ENCODE measurements around the gene ADGRG3. TPM values are rescaled to one million over a fixed set of nuclear protein-coding genes. Genes with fewer than 3 reads are reported as not detected.

ADGRG3 gene
- total RNA-seq, 2 donors from 2014 or later: 0.98 to 1.4 TPM

DNA sequence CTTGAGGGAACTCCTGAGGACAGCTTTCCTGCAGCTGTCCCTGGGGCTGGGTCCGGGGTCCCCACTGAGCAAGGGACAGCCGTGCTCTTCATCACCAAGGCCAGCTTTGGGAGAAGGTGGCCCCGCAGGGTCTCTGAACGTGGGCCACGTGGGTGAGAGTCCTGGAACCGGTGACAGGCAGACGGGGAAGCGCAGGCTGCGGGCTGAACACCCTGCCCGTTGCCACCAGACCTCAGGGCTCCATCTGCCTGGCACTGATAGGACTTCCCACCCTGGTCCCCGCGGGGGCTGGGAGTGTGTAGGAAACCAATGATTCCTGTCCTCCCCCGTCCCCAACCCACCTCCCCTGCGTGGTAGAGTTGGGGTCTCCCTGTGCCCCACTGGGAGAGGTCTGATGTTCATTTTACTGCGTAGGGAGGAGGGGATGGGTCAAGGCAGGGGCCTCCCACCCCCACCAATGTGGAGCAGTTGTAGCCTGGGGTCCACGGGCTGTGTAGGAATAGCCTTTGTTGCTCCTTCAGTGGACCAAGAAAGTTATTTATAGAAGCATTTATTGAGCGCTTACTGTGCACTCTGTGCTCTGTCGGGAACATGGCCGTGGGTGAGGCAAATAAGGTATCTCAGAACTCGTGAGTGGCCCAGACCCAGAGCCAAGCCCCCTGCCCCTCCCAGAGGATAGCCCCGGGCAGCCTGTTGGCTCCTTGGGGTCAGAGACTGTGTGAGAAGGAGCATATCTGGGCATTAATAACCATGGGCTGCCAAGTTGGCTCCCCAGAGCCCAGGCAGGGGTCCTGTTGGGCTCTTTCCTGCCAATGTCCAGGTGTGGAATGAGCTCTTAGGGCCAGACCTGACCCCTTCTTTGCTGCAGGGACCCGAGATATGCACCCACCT, 38.3 kb upstream of the ADGRG3 start:
- DNase-seq (no peak), ATAC-seq (no peak)
- intact Hi-C loops (cut with DNase I, micrococcal nuclease): no loop called here

DNA sequence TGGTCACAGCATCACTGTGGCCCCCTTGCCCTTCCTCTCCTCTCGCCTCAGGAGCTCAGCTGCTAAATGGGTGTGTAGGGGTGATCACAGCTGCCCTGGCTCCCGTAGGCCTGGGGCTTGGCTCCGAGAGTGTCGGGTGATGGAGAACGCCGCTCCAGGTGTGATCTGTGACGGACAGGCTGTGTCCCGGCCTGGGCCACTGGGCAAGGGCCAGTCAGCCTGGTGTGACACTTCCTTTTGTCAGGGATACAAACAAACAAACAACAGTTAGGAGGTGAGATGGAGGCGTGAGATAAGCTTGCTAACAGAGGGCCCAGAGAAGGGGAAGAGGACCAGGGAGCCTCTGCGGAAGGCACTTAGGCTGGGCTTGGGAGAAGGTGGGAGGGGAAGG, 37.7 kb upstream of the ADGRG3 start:
- no peak for DNase-seq
- no peak for ATAC-seq
- intact Hi-C loops (cut with DNase I, micrococcal nuclease): no loop called here

DNA sequence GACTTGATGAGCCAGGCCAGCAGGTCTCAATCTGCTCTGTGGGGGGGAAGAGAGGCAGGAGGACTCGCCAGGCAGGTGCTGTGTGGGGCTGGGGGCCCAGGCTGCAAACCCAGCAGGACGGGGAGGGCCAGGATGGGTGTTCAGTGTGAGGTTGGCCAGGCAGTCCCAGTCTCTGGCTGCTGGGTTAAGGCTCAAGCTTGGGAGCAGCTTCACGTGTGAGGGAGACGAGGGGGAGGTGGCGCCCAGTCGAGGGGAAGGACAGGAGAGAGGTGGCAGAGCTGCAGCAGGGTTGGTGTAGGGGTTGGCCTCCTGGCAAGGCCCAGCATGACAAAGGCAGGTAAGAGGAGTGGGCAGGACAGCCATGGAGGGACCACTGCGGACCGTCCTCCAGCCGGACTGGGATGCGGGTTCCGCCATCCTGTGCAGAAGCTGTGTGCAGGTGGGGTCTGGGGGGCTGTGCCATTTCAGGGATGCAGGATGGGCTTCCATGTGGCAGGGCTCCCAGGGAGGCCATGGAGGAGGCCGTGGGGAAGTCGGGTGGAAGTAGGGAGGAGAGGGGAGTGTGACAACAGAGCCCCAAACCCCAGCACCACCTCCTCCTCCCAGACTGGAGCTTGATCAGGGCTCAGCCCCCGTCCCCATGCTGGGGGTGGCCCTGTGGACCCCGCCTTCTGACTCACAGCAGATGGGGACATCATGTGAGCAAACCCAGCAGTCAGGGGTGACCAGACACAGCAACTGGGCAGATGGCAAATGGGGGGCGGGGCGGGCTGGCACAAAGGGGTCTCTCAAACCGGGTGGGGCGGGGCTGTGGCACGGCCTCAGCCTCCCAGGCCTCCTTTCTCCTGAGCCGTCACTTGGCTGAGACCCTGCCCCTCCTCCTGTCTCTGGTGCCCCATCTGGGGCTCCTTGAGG, 36.9 kb upstream of the ADGRG3 start:
- no peak for ATAC-seq
- intact Hi-C loops (cut with DNase I, micrococcal nuclease): no loop called here
- no peak for DNase-seq

DNA sequence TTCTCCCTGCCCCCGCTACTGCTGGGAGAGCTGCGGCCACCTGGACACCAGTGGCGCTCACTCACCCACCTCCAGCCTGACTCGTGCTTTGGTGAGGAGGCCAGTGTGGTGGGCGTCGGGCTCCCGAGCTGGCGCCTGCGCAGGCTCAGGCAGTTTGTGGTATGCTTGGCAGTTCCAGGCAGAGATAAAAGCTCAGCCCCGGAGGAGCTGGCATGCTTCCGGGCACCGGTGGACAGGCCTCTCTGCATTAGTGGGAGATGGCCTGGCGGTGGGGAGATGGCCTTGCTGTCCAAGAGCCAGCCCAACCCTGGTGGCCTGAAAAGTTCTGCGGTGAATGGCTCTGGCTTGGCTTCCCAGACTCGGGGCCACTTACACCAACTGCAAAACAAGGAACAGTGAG, 35.5 kb upstream of the ADGRG3 start:
- DNase-seq (no peak), ATAC-seq (no peak)
- intact Hi-C loops (cut with DNase I, micrococcal nuclease): no loop called here

DNA sequence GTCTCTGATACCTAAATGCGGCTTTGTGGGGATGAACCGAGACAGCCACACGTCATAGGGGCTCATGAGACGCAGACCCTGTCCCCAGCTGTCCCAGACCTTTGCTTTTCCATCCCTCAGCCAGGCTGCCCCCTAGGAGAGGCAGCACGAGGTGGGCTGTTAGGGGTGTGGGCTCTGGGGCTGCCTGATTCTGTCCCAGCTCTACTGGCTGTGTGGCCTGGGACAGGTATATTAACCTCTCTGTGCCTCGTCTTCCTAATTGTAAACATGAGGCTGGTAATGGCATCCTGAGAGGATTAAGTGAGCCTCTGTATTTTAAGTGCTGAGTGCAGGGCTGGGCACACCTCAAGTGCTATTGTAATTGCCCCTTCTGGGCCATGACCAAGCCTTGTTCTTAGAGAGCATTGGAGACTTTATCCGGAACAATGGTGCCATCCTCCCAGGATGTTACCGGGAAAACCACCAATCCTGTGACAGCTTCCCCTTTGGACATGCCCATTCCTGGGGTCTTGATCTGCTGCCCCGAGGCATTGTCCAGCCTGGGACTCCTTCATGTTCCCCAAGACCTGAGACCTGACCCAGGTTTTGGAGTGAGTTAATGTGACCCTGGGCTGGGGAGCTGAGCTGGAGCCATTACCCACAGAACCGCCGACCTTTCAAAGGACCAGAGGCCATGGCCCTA, 34.6 kb upstream of the ADGRG3 start:
- DNase-seq (no peak), ATAC-seq (no peak)
- intact Hi-C loops (cut with DNase I, micrococcal nuclease): no loop called here

DNA sequence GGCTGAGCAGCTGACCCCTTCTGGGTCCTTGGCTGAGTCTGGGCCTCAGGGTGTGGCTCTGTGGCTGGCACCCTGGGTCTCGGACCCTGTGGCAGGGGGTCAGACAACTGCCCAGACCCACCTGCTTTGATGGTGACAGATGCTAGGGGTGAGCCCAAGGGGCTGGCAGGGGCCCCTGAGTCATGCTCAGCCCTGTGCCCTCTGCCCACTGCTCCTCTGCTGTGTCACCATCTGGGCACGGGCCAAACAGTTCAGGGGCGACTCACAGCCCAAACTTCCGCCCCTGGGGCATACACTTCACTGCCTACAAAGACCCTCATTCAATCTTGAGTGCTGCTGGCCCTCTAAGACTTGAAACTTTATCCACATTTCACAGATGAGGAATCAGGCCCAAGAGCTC, 33.9 kb upstream of the ADGRG3 start:
- DNase-seq (no peak), ATAC-seq (no peak)
- intact Hi-C loops (cut with DNase I, micrococcal nuclease): no loop called here

DNA sequence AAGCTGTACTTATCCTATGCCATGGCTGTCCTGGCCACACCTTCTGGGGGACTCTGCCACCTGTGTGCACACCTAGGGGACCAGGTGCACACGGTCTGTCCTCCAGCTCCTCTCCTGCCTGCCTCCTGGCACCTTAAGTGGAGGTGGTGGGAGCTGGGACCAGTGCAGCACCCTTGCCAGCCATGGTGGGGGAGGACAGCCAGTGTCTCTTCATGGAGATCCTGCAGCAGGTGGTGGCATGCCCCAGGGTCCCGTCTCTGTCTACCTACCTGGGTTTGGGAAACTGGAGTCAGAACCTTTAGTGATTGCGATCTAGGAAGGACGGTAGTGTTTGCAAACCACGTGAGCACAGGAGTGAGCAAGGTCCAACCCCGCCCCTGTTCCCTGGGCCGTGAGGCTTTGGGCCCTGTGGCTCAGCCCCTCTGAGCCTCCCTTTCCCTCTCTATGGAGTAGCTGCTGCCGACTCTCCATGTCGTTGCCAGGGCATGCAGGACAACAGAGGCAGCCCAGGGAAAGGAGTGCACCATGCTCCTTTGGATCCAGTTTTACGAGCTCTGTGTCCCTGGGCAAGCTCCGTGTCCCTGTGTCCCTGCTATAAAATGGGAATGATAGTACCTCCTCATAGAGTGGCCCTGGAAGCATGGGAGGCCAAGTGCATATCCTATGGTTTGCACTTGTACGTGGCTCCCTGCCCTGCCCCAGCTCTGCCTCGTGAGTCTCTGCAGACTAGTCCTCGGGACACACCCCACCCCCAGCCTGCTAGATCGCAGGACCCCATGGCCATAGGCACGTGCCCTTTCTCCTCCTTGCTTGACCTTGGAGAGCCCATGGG, 32.6 kb upstream of the ADGRG3 start:
- DNase-seq (peak; percentile 82 to 84), ATAC-seq (peak; percentile 93)
- intact Hi-C loops (cut with DNase I, micrococcal nuclease): no loop called here

DNA sequence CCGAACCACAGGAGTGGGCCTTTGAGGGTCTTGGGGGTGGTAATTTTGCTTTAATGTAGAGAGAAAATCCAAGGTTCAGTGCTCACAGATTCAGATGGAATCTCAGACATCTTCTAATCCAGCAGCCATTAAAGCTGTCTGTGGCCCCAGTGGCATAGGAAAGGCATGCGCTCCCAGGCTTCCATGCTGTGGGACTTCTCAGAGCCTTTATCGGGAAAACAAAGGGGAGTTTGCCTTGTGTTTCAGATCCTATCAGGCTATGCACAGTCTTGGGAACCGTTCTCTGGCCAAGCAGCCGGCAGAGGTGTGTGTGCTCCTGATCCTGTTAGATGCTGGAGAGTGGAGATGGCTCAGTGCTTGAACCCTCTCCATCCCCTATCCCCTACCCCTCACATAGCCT, 31.9 kb upstream of the ADGRG3 start:
- no peak for ATAC-seq
- no peak for DNase-seq
- intact Hi-C loops (cut with DNase I, micrococcal nuclease): no loop called here

DNA sequence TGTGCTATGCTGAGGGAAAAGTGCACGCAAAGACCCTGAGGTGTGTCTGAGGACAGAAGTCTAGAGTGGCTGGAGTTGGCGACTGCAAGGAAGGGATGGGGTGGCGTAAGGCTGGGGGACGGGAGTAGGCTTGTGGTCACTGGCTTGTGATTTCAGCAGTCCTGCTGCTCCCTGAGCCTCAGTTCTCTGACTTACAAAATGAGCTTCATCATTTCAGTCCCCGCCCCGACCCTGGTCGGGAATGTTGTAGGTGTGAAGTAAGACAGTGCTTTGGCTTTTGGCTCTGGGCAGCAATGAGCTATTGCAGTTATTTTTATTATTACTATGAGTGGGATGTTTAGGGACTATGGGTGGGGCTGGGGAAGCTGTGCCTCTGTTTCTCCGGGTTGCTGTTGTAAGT, 31.1 kb upstream of the ADGRG3 start:
- DNase-seq (no peak), ATAC-seq (no peak)
- intact Hi-C loops (cut with DNase I, micrococcal nuclease): no loop called here

DNA sequence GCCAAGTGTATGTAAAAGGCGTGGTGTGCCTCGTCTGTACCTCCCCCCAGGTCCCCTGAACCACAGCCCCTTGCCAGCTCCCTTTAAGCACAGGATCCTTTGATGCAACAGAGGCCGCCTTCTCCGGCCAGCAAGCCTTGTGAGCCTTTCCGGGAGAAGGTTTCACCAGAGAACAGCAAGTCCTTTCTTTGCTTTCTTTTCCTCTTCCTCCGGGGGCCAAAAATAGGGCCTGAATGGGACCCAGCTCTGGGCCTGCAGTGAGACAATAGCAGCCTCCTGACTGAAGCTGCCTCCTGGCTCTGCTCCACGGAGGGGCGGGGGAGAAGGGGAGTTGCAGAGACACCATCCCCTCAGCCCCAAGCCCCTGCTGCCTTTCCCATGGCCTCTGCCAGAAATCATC, 30.7 kb upstream of the ADGRG3 start:
- DNase-seq (no peak), ATAC-seq (no peak)
- intact Hi-C loops (cut with DNase I, micrococcal nuclease): no loop called here

DNA sequence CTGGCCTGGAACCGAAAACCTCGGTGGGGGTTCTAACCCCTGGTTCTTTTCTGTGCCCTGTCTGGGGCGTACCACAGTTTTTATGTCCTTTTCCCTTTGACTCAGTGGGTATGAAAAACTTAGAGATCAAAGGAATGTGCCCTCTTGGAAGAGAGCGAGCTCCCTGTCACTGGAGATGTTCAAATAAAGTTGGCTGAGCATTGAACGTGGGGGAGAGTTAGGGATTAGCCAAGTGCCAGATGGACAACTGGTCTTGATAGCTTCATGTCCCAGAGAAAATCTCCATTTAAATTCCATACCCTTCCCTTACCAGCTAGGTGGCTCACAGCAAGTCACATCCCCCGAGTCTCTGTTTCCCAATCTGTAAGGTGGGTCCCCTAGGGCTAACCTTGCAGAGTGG, 30.1 kb upstream of the ADGRG3 start:
- ATAC-seq (no peak), DNase-seq (no peak)
- intact Hi-C loops (cut with DNase I, micrococcal nuclease): no loop called here

DNA sequence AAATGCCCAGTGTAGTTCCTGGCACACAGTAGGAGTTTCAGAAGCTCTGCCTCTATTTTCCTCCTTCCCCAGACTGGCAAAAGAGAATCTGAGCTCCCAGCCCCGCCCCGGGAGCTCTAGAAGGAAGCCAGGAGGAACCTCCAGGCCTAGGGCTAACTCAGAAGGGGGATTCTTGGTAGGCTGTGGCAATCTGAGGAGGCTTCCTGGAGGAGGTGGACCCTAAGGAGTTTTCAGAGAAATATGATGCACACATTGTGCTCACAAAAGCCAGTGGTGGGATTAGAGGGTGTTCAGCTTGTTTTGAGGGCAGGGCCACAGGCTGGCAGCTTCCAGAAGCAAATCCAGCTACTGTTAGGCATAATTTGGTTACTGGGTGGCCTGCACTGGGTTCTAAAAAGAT, 29.7 kb upstream of the ADGRG3 start:
- no peak for ATAC-seq
- no peak for DNase-seq
- intact Hi-C loops (cut with DNase I, micrococcal nuclease): no loop called here

DNA sequence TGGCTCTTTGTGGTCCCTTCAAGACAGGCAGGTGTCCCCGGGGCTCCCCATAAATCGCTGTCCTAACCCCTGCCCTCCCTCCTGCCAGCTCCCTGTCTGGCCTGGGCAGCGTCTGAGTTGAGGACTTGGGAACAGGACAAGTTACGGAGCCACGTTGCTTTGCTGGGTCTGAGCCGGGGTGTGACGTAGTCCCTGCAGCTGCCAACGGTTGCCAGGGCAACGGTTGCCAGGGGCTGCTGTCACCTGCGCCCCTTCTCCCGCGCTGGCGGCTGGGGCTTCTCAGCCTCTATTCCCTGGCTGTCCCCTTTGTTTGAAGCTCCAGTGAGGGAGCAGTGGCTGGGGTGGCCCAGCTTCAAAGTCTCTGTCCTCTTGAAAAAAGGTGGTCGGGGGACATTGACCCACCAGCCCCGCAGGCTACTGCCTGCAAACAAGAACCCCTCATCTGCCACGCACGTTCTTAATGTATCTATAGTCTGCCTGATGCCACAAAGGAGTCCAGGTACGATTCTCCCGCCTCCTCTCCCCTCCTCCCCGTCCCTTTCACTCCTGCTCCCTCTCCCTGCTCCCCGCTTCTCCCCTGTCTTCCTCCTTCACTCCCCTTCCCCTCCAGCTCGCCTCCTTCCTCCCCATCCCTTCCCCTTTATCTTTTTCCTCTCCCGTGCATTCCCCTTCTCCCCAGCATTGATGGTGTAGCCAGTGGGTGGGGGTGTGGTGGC, 28.8 kb upstream of the ADGRG3 start:
- no peak for DNase-seq
- intact Hi-C loops (cut with DNase I, micrococcal nuclease): no loop called here
- ATAC-seq: no peak

DNA sequence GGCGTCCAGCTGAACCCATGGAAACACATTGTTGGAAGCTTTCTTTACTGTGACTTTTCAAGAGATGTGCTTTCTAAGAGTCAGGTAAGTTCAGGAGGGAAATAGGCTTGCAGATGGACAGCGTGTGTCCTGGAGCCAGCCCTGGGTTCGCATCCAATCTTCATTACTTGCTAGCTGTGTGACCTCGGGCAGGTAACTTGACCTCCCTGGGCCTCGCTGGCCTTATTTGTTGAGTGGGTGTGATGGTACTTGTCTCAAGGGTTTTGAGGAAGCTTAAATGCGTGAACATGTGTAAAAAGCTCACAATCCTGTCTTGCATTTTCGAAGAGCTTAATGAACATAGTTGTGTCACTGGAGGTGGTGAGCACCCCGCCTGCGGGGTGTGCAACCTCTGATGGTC, 27.9 kb upstream of the ADGRG3 start:
- intact Hi-C loops (cut with DNase I, micrococcal nuclease): loop anchor here in 1 of 2 donors (10.0 kb wide), 1 partner anchor 45 kb away; no protein-coding TSS in a partner anchor
- no peak for DNase-seq
- no peak for ATAC-seq

DNA sequence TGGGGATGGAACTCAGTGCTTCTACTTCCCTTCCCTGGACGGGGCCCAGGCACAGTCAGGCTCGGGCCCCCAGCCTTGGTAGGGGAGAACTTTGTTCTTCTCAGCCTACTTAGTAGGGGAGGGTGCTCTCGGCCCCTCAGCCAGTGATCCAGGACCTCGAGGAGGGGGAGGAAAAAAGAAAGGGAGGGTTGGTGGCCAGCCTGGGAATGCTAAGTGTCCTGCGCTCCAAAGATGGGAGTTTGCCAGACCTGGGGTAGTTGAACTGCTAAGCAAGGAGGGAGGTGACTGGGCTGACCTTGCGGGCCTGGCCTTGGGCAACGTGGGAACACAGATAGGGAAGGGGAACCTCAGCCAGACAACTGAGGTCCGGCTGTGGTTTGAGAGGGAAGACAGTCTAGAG, 27.5 kb upstream of the ADGRG3 start:
- no peak for DNase-seq
- ATAC-seq: no peak
- intact Hi-C loops (cut with DNase I, micrococcal nuclease): loop anchor here in 1 of 2 donors (10.0 kb wide), 1 partner anchor 46 kb away; no protein-coding TSS in a partner anchor

DNA sequence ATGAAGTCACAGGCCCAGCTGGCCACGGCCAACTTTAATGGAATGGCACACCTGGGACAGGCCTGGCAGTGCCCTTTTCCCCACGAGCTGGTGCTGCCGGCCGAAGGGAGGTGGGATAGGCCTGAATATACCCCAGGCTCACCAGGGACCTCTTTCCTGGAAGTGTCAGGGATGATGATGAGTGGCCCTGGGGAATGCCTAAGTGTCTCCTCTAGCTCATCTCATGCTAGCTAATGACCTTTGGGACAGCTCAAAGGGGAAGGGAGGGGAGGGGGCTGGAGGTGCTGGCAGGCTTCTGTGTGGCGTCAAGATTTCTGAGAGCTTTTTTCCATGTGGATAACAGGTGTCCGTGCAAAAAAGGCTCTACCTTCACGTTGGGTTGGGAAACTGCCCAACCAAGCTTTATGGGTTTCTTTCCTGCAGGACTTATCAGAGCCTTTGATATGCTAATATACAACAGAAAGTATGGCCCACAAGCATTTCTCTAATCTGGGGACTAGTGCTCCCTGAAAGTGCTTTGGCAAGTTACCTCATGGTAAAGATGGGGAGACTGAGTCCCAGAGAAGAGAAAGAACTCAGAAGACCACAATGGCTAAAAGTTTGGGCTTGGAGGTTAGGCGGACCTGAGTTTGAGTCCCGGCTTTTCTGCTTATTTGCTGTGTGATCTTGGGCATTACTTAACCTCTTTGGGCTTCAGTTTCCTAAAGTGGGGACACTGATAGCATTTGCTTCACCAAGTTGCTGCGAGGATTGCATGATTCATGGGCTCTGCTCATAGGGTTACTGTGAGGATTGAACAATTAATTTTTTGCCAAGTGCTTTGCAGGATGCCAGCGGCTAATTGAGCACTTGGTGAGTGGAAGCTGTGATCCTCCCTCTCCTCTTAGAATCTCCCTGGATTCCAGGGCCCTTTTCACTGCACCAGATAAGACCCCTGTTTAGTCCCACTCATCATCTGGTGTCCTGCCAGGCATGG, 25.7 kb upstream of the ADGRG3 start:
- DNase-seq (no peak), ATAC-seq (no peak)
- intact Hi-C loops (cut with DNase I, micrococcal nuclease): loop anchor here in 1 of 2 donors (10.0 kb wide), 1 partner anchor 48 kb away; no protein-coding TSS in a partner anchor
